GM21825 (cell line): ENCODE data around the gene TLCD2.
"Not testable (repeated sequence)": the region's sequence is repeated elsewhere in the genome, so short reads cannot be mapped to it uniquely, and the experiment has no call there.

Source experiments
- ATAC-seq: cut with Tn5 transposase; IDR thresholded peaks from one replicate; pipeline ENCODE4 v1.9.1; 2021; ENCODE audit warnings: mild to moderate bottlenecking, moderate library complexity; ENCODE audit not compliant: unreplicated experiment

Gene TLCD2

DNA sequence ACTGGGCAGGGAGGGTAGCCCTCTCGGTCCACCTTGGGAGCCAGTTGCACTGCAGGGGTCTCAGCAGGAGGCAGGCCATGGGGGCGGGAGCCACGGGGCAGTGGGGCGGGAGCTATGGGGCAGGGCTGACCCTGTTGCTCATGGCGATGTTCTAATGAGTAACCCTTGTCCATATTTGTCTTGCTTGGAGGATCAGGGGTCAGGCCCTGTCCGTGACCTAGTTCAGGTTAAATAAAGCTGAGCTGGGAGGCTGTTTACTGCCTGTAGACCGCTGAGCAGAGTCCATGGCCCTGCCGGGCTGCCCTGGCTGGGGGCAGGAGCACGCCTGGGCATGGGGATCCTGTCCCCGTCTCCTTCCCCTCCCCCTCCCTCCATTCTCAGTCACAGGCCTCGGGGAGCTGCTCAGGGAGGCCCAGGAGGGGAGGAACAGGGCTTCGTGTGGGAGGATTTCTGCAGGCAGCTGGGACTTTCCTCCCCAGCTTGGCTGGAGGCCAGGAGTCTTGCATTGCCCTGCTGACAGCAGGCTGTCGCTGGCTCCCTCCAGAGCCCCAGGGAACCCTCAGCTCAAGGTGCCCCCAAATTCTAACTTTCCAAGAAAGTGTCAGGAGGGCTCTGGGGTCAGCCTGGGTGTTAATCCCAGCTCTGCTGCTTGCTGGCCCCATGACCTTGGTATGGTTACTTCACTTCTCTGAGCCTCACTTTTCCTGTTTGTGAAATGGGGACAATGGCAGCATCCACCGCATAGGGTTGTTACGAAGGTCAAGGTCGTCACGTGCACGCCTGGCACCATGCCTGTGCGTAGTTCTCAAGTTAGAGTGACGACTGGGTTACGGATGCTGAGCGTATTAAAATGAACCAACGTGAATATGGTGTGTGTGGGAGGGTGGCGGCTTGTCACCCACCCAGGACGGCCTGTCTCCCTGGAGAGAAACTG, 26.4 kb upstream of the TLCD2 start:
- ATAC-seq, result no peak

DNA sequence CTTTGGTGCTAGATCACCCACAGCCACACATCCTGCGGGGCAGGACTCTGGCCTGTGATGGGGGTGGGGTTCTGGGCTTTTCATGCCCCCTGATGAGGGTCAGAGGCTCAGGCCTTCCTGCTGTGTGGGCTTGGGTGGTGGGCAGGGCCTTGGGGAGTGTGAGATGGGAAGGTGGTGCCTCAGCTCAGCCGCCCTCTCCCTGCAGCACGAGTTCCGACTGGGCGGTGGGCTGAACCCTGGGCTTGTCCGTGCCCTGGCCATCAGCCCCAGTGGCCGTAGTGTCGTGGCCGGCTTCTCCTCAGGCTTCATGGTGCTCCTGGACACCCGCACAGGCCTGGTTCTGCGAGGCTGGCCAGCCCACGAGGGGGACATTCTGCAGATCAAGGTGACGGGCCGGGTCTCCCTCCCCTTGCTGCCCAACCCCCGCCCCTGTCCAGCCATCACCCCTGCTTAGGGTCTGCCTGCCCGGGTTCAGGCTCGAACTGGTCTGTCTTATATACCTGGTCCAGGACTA, 25.7 kb upstream of the TLCD2 start:
- no peak for ATAC-seq

DNA sequence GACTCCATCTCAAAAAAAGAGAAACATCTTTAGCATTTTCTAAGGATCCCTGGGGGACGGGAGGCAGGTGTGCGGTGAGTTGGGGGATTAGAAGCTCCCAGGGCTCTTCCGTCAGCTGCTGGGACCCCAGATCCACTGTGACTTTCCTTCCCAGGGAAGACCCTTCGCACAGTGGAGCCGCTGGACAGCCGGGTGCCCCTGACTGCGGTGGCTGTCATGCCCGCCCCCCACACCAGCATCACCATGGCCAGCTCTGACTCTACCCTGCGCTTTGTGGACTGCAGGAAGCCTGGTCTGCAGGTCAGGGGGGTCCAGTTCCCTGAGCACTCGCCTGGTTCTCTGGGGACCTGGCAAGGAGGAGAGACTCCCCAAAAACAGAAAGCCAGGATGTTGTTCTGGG, 25.2 kb upstream of the TLCD2 start:
- ATAC-seq, result no peak

DNA sequence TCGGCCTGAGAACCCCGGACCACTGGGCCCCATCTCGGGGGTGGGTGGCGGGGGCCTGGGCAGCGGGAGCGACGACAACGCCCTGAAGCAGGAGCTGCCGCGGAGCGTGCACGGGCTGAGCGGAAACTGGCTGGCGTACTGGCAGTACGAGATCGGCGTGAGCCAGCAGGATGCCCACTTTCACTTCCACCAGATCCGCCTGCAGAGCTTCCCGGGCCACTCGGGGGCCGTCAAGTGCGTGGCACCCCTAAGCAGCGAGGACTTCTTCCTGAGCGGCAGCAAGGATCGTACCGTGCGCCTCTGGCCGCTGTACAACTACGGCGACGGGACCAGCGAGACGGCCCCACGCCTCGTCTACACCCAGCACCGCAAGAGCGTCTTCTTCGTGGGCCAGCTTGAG, 23.6 kb upstream of the TLCD2 start:
- ATAC-seq, result no peak

DNA sequence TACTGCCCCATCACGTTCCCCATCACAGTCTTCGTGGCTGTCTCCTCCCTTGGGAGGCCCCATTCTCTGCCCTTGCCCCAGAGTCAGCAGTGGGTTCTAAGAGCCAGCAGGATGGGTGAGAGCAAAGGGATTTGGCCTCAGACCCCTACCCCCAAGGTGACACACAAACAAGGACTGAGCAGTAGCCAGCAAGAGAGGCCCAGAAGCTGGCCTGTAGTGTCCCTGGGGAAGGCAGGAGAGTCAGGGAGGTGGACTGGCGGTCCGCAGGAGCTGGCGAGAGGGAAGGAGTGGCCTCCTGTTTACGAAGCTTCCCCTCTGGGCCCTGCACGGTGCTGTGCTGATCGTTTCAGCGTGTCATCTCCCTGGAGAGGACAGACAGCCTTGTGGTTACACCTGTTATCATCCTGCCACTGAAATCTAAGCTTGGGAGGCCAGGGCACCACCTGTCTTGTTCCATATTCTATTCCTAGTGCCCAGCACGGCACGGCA, 22.7 kb upstream of the TLCD2 start:
- no peak for ATAC-seq

DNA sequence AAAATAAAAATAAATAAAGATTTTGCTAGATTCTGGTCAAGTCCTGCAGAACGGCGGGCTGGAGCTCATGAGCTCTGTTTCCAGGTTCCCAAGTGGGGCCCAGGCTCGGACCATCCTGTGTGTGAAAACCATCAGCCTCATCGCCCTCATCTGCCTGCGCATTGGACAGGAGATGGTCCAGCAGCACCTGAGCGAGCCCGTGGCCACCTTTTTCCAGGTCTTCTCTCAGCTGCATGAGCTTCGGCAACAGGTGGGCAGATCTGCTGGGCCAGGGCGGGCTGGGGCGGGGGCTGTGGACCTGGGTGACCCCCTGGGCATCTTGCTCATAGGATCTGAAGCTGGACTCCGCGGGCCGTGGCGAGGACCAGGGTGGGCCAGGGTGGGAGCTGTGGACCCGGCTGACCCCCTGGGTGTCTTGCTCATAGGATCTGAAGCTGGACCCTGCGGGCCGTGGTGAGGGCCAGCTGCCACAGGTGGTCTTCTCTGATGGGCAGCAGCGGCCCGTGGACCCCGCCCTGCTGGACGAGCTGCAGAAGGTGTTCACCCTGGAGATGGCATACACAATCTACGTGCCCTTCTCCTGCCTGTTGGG, 22.2 kb upstream of the TLCD2 start:
- no peak for ATAC-seq

DNA sequence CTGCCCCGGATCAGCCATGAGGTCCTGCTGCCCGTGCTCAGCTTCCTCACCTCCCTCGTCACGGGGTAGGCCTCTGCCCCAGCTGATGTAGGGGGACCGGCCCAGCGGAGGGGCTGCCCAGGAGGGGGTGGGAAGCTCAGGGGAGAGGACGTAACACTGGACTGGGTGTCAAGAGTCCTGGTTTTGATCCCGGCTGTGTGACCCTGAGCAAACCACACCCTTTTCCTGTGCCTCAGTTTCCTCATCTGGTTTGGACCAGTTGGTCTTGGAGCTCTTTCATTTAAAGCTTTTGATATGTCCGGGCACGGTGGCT, 21.0 kb upstream of the TLCD2 start:
- ATAC-seq, result no peak

DNA sequence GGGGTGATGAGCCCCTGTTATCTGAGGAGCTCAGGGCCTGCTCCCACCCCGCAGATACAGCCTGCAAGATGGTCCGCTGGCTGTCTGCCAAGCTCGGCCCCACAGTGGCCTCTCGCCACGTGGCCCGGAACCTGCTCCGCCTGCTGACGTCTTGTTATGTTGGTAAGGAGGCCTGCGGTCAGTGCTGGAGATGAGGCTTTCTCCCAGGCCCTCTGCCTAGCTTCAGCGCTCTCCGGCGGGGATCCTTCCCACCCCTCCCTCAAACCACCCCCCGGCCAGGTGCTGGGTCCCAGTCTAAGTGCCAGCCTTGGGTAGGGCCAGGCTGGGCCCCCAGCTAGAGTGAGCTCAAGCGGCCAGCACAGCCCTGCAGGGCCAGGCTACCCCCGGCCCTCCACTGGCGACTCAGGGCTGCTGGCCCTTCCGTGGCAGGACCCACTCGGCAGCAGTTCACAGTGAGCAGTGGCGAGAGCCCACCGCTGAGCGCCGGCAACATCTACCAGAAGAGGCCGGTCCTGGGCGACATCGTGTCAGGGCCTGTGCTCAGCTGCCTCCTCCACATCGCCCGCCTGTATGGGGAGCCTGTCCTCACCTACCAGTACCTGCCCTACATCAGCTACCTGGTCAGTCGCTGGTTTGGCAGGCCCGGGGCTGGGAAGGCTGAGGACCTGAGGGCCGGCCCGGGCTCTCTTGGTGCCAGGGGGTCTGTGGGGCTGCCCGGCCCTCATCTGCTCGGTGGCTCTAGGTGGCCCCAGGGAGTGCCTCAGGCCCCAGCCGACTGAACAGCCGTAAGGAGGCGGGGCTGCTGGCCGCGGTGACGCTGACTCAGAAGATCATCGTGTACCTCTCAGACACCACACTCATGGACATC, 20.4 kb upstream of the TLCD2 start:
- ATAC-seq, result no peak

DNA sequence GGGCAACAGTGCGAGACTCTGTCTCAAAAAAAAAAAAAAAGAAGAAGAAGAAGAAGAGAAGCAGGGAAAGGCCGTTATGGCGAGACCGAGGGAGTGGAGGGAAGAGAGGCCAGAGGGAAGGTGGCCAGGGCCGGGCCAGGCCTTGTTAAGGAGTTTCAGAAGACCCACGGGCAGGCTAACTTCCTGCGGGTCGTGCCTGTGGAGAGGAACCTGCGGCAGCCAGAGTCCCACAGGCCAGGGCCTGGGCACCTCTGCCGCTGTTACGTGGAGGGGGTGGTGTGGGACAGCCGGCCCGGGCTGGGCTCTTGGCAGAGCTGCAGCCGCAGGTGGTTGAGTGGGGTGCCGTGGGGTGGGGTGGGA, 19.8 kb upstream of the TLCD2 start:
- ATAC-seq, result no peak

DNA sequence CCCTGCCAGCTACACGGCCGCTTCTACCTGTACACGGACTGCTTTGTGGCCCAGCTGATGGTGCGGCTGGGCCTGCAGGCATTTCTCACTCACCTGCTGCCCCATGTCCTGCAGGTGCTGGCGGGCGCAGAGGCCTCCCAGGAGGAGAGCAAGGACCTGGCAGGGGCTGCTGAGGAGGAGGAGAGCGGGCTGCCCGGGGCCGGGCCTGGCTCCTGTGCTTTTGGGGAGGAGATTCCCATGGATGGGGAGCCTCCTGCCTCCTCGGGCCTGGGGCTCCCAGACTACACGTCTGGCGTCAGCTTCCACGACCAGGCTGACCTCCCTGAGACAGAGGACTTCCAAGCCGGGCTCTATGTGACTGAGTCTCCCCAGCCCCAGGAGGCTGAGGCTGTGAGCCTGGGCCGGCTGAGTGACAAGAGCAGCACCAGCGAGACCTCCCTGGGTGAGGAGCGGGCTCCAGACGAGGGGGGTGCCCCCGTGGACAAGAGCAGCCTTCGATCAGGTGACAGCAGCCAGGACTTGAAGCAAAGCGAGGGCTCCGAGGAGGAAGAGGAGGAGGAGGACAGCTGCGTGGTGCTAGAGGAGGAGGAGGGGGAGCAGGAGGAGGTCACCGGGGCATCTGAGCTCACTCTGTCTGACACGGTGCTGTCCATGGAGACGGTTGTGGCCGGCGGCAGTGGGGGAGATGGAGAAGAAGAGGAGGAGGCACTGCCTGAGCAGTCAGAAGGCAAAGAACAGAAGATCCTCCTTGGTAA, 17.9 kb upstream of the TLCD2 start:
- no peak for ATAC-seq

DNA sequence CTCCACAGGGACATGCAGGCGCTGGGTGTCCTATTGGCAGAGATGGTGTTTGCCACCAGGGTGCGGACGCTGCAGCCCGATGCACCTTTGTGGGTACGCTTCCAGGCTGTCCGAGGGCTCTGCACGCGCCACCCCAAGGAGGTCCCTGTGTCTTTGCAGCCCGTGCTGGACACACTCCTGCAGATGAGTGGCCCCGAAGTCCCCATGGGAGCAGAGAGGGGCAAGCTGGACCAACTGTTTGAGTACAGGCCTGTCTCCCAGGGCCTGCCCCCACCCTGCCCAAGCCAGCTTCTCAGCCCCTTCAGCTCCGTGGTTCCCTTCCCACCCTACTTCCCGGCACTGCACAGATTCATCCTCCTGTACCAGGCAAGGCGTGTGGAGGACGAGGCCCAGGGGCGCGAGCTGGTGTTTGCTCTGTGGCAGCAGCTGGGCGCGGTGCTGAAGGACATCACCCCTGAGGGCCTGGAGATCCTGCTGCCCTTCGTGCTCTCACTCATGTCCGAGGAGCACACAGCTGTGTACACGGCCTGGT, 17.1 kb upstream of the TLCD2 start:
- no peak for ATAC-seq

DNA sequence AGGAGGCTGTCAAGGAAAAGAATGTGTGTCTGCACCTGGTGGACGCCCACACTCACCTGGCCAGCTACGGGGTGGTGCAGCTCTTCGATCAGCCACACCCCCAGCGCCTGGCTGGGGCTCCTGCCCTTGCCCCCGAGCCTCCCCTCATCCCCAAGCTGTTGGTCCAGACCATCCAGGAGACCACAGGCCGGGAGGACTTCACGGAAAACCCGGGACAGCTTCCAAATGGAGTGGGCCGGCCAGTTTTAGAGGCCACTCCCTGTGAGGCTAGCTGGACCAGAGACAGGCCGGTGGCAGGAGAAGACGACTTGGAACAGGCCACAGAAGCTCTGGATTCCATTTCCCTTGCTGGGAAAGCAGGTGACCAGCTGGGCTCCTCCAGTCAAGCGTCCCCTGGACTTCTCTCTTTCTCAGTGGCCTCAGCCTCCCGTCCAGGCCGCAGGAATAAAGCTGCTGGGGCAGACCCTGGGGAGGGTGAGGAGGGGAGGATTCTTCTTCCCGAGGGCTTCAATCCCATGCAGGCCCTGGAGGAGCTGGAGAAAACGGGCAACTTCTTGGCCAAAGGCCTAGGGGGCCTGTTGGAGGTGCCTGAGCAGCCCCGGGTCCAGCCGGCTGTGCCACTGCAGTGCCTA, 16.6 kb upstream of the TLCD2 start:
- no peak for ATAC-seq

DNA sequence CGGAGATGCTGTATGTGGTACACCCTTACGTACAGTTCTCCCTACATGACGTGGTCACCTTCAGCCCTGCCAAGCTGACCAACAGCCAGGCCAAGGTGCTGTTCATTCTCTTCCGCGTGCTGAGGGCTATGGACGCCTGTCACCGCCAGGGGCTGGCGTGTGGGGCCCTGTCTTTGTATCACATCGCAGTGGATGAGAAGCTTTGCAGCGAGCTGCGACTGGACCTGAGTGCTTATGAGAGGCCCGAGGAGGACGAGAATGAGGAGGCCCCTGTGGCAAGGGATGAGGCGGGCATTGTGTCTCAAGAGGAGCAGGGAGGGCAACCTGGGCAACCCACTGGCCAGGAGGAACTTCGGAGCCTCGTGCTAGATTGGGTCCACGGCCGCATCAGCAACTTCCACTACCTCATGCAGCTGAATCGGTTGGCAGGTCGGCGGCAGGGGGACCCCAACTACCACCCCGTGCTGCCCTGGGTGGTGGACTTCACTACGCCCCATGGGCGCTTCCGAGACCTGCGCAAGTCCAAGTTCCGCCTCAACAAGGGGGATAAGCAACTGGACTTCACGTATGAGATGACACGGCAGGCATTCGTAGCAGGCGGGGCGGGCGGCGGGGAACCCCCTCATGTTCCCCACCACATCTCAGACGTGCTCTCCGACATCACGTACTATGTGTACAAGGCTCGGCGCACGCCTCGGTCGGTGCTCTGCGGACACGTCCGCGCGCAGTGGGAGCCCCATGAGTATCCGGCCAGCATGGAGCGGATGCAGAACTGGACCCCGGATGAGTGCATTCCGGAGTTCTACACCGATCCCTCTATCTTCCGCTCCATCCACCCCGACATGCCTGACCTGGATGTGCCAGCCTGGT, 15.7 kb upstream of the TLCD2 start:
- ATAC-seq, result no peak

DNA sequence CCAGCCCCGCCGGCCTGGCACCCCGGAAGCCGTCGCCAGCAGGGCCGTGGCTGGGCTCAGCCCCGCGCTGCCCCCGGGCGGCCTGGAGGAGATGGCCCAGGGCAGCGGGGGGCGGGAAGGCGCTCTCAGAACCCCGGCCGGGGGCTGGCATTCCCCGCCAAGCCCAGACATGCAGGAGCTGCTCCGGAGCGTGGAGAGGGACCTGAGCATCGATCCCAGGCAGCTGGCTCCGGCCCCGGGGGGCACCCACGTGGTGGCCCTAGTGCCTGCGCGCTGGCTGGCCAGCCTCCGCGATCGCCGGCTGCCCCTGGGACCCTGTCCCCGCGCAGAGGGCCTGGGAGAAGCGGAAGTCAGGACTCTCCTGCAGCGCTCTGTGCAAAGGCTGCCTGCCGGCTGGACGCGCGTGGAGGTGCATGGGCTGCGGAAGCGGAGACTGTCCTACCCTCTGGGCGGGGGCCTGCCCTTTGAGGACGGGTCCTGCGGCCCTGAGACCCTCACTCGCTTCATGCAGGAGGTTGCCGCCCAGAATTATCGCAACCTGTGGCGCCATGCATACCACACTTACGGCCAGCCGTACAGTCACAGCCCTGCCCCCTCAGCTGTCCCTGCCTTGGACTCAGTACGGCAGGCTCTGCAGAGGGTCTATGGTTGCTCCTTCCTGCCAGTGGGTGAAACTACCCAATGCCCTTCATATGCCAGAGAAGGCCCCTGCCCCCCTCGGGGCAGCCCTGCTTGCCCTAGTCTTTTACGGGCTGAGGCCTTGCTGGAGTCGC, 14.9 kb upstream of the TLCD2 start:
- no peak for ATAC-seq

DNA sequence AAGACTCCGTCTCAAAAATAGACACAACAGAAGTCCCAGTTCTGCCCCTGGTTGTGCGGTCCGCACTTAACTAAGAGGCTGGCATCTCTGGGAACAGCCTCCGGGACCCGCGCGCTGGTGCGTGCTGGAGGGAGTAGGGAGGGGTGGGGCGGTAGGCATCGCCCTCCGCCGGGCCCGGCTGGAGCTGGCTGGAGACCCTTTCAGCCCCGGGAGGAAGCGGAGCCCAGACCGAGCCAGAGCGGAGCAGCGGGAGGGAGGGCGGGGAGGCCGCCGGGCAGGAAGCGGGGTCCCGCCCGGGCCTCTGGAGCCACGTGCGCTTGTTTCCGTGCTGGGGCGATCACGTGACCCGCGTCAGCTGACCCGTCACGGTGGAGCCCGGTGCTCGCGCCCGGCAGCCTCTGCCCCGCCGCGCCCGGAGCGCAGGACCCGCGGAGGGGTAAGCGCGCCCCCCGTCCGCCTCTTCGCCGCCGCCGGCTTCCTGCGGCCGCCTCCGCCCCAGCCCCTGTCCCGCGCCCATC, 14.2 kb upstream of the TLCD2 start, which contains the start of gene WDR81:
Gene WDR81, plus strand, starts transcription at position 354 of the 518 bp plus-strand sequence. CDS start 256 bp downstream, outside the sequence.
- no peak for ATAC-seq

DNA sequence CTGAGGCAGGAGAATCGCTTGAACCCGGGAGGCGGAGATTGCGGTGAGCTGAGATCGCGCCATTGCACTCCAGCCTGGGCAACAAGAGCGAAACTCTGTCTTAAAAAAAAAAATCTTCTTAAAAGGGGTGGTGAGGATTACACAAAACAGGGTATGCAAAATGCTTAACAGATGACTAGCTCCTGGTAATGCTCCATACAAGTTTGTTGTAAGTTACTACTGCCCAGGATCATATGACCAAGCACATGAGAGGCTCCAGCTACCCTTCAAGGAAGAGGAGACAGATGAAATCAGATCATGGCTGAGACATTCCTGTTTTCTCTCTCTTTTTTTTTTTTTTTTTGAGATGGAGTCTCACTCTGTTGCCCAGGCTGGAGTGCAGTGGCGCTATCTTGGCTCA, 11.8 kb upstream of the TLCD2 start:
- not testable (repeated sequence) for ATAC-seq

DNA sequence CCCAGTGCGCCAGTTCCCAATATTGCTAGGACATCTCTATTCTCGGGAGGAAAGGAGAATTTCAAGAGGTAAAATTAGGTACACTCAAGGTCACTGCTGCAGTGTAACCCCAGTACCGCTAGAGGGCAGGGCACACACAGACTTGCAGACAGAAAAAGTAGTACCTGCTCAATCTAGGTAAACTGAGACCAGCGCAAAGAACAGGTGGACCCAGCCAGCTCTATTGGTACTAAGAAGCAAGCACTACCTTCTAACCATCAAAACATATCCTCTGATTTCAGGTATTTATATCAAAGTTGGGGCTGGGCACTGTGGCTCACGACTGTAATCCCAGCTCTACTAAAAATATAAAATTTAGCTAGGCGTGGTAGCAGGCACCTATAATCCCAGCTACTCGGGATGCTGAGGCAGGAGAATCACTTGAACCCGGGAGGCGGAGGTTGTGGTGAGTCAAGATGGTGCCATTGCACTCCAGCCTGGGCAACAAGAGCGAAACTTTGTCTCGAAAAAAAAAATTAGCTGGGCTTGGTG, 10.7 kb upstream of the TLCD2 start:
- no peak for ATAC-seq
